Liver (tissue), 9 donors: ENCODE measurements around the gene JDP2. TPM values are rescaled to one million over a fixed set of nuclear protein-coding genes. Genes with fewer than 3 reads are reported as not detected.

Experiments used
- DNase-seq: peaks from one replicate; pipeline ENCODE4 v3.0.0-alpha.2; 2017; ENCODE audit warnings: low spot score
- H3K27ac ChIP-seq, 2 donors: one replicate each; pipeline ENCODE4 v1.7.0; 2013; ENCODE audit warnings: inconsistent platforms in 2 of 2, low read length in 2 of 2, control low read depth in 1 of 2, low read depth in 1 of 2, mild to moderate bottlenecking in 1 of 2
- H3K27me3 ChIP-seq, 4 donors: one replicate each; pipeline versions ENCODE4 v1.6.1 to v1.7.0; 2013; ENCODE audit warnings: low read length in 3 of 4, inconsistent platforms in 1 of 4, mild to moderate bottlenecking in 1 of 4, moderate library complexity in 1 of 4; ENCODE audit not compliant: control insufficient read depth in 4 of 4, insufficient read depth in 4 of 4
- H3K36me3 ChIP-seq, 4 donors: one replicate each; pipeline versions ENCODE4 v1.6.1 to v1.7.0; 2013; ENCODE audit warnings: low read length in 3 of 4, mild to moderate bottlenecking in 3 of 4, low read depth in 1 of 4, moderate library complexity in 1 of 4; ENCODE audit not compliant: control insufficient read depth in 4 of 4, insufficient read depth in 3 of 4
- H3K4me1 ChIP-seq, 4 donors: one replicate each; pipeline versions ENCODE4 v1.6.1 to v1.7.0; 2013; ENCODE audit warnings: low read length in 3 of 4, mild to moderate bottlenecking in 3 of 4, moderate library complexity in 1 of 4; ENCODE audit not compliant: control insufficient read depth in 4 of 4, insufficient read depth in 4 of 4
- H3K4me3 ChIP-seq, 3 donors: one replicate each; pipeline versions ENCODE4 v1.6.1 to v1.7.0; 2013; ENCODE audit warnings: low read length in 3 of 3, control low read depth in 1 of 3, low read depth in 1 of 3, mild to moderate bottlenecking in 1 of 3
- H3K9ac ChIP-seq, 2 donors: one replicate each; pipeline ENCODE4 v1.7.0; 2013; ENCODE audit warnings: low read length in 2 of 2, mild to moderate bottlenecking in 2 of 2, moderate library complexity in 2 of 2, control low read depth in 1 of 2, low read depth in 1 of 2
- H3K9me3 ChIP-seq, 4 donors: one replicate each; pipeline versions ENCODE4 v1.6.1 to v1.7.0; 2013; ENCODE audit warnings: low read length in 3 of 4; ENCODE audit not compliant: control insufficient read depth in 4 of 4
- ATF3 ChIP-seq: IDR thresholded peaks from 2 replicates; pipeline ENCODE4 v1.6.1; 2016; ENCODE audit warnings: antibody characterized with exemption
- CTCF ChIP-seq: fragments of 150-350 bp; IDR thresholded peaks from 2 replicates; pipeline ENCODE4 v1.5.1; 2017; ENCODE audit warnings: improper control_type of control experiment, low read depth, low read length; ENCODE audit not compliant: missing input control
- EGR1 ChIP-seq, 2 donors: IDR thresholded peaks; 2 replicates each; pipeline ENCODE4 v1.6.1; 2016 to 2018; ENCODE audit warnings: antibody characterized with exemption in 2 of 2, low read depth in 2 of 2
- FOXA1 ChIP-seq: IDR thresholded peaks from 2 replicates; pipeline ENCODE4 v1.6.1; 2016; ENCODE audit warnings: antibody characterized with exemption
- FOXA2 ChIP-seq: IDR thresholded peaks from 2 replicates; pipeline ENCODE4 v1.6.1; 2016; ENCODE audit warnings: antibody characterized with exemption
- GABPA ChIP-seq, 2 donors: IDR thresholded peaks in 1 of 2; conservative IDR thresholded peaks in 1 of 2; 2 replicates each; pipeline ENCODE4 v1.6.1; 2016; ENCODE audit warnings: antibody characterized with exemption in 2 of 2, mild to moderate bottlenecking in 1 of 2, moderate library complexity in 1 of 2
- HNF4A ChIP-seq, 2 donors: conservative IDR thresholded peaks; 2 replicates each; pipeline ENCODE4 v1.6.1; 2016; ENCODE audit warnings: antibody characterized with exemption in 2 of 2, mild to moderate bottlenecking in 2 of 2
- HNF4G ChIP-seq: IDR thresholded peaks from 2 replicates; pipeline ENCODE4 v1.6.1; 2016; ENCODE audit warnings: antibody characterized with exemption
- JUND ChIP-seq, 2 donors: IDR thresholded peaks; 2 replicates each; pipeline ENCODE4 v1.6.1; 2016; ENCODE audit warnings: antibody characterized with exemption in 2 of 2
- MAX ChIP-seq: IDR thresholded peaks from 2 replicates; pipeline ENCODE4 v1.6.1; 2016; ENCODE audit warnings: antibody characterized with exemption
- NR2F2 ChIP-seq: IDR thresholded peaks from 2 replicates; pipeline ENCODE4 v1.6.1; 2016; ENCODE audit warnings: antibody characterized with exemption
- REST ChIP-seq: IDR thresholded peaks from 2 replicates; pipeline ENCODE4 v1.6.1; 2016; ENCODE audit warnings: antibody characterized with exemption, mild to moderate bottlenecking
- RXRA ChIP-seq, 2 donors: IDR thresholded peaks; 2 replicates each; pipeline ENCODE4 v1.6.1; 2017 to 2018; ENCODE audit warnings: antibody characterized with exemption in 2 of 2, mild to moderate bottlenecking in 1 of 2
- SP1 ChIP-seq: IDR thresholded peaks from 2 replicates; pipeline ENCODE4 v1.6.1; 2018; ENCODE audit warnings: antibody characterized with exemption, mild to moderate bottlenecking
- TAF1 ChIP-seq: conservative IDR thresholded peaks from 2 replicates; pipeline ENCODE4 v1.6.1; 2016; ENCODE audit warnings: antibody characterized with exemption, mild to moderate bottlenecking
- YY1 ChIP-seq: IDR thresholded peaks from 2 replicates; pipeline ENCODE4 v1.6.1; 2016; ENCODE audit warnings: antibody characterized with exemption, mild to moderate bottlenecking
- ZBTB33 ChIP-seq: IDR thresholded peaks from 2 replicates; pipeline ENCODE4 v1.6.1; 2016; ENCODE audit warnings: antibody characterized with exemption
- WGBS: extraction: QIAGEN DNeasy Blood & Tissue Kit; methylation state at CpG from one replicate; pipeline ENCODE4 v1.1.7; 2013; 5-methylcytosine and 5-hydroxymethylcytosine counted together
- polyA plus RNA-seq, 2 donors: library from polyadenylated mRNA; stranded (reverse) in 1 of 2; unstranded in 1 of 2; fragments of 200-250 nt in 1 of 2; fragments of >200 nt in 1 of 2; fragmentation: Nextera tagmentation in 1 of 2; extraction: Ambion mirVana in 1 of 2; gene quantifications; one replicate each; pipeline versions ENCODE4 v1.2.1 to v1.2.3, GENCODE V29; 2013 to 2015
- total RNA-seq, 2 donors: library from RNA; depleted of rRNA; stranded (reverse); fragments of >200 nt; gene quantifications; one replicate each; pipeline ENCODE4 v1.2.3, GENCODE V29; 2014
- donor health status: healthy.
- donor health status: healthy.
- donor health status: healthy.
- donor health status: healthy.
- donor health status: healthy.

The JDP2 gene
- total and polyA plus RNA-seq, 4 donors = 2.4 to 14.6 (median 8.7) TPM

- Histone ChIP-seq H3K4me3 (no peak overlapping the region), H3K27me3 (no peaks in the 10 kb centered on the region), H3K9me3 (no peaks in the 10 kb centered on the region), H3K4me1 (peaks cover 2 to 25% (median 15%) of the 10 kb centered on the region in 4 donors), H3K27ac (no peak overlapping the region), H3K9ac (no peak overlapping the region), H3K36me3 (peaks cover 0 to 19% (median 10%) of the 10 kb centered on the region in 4 donors)
- no peak for DNase-seq
- 94% methylated on average over 4 of the region's 4 CpGs for WGBS
- TF ChIP-seq HNF4A (conservative IDR thresholded peaks at IDR 0.05) (no peak), ATF3 (no peak), NR2F2 (no peak), YY1 (no peak), ZBTB33 (no peak), JUND (IDR thresholded peaks at IDR 0.05) (no peak), CTCF (no peak), REST (no peak), HNF4G (no peak), TAF1 (no peak), EGR1 (IDR thresholded peaks at IDR 0.05; ENCODE audit: low read depth in 2 of 2) (no peak), MAX (no peak), GABPA (IDR thresholded peaks at IDR 0.05 in 1 of 2, conservative IDR thresholded peaks at IDR 0.05 in 1 of 2) (no peak), SP1 (no peak), FOXA1 (no peak), FOXA2 (no peak)
Measured at GRCh38 chr14:75442166-75442565, 14.3 kb downstream of the JDP2 start.

GRCh38 chr14:75442642-75443041 lies 14.8 kb downstream of the JDP2 start:
- H3K36me3 ChIP-seq = peaks cover 0 to 19% (median 10%) of the 10 kb centered on the region in 4 donors
- no peaks in the 10 kb centered on the region for H3K27me3 ChIP-seq
- no peak overlapping the region for H3K4me3 ChIP-seq
- H3K9me3 ChIP-seq = no peaks in the 10 kb centered on the region
- H3K9ac ChIP-seq = no peak overlapping the region
- H3K27ac ChIP-seq = no peak overlapping the region
- no peak for DNase-seq
- peaks cover 2 to 22% (median 14%) of the 10 kb centered on the region in 4 donors for H3K4me1 ChIP-seq
- WGBS = 81% methylated on average over 8 of the region's 8 CpGs
- no peak for TF ChIP-seq RXRA (IDR thresholded peaks at IDR 0.05)
- TF ChIP-seq SP1 = no peak
- no peak for TF ChIP-seq ZBTB33
- no peak for TF ChIP-seq HNF4G
- TF ChIP-seq GABPA (IDR thresholded peaks at IDR 0.05 in 1 of 2, conservative IDR thresholded peaks at IDR 0.05 in 1 of 2) = no peak
- no peak for TF ChIP-seq REST
- no peak for TF ChIP-seq JUND (IDR thresholded peaks at IDR 0.05)
- TF ChIP-seq MAX = no peak
- TF ChIP-seq YY1 = no peak
- no peak for TF ChIP-seq ATF3
- TF ChIP-seq FOXA2 = no peak
